ENCODE data around the gene CTNNA3. TPM values are rescaled to one million over a fixed set of nuclear protein-coding genes. Genes with fewer than 3 reads are reported as not detected.

The CTNNA3 gene
- total and polyA plus RNA-seq, 2 donors (not counting 3 experiments of a cell fraction or from before 2014, with no cell fraction given), result not detected

- no peaks in the 10 kb centered on the region for H3K9me3 ChIP-seq (replicated peaks; ENCODE audit: control insufficient read depth, insufficient read depth, low read length)
- H3K27me3 ChIP-seq (ENCODE audit: control insufficient read depth in 2 of 2, insufficient read depth in 2 of 2, low read length in 2 of 2), result no peaks in the 10 kb centered on the region
- H4K20me1 ChIP-seq (replicated peaks; ENCODE audit: control insufficient read depth, extremely low read depth, insufficient read depth, low read length), result no peaks in the 10 kb centered on the region
- CTCF ChIA-PET, result no interaction called here
- POLR2A ChIA-PET, result no interaction called here
- no peaks in the 10 kb centered on the region for H3K9me1 ChIP-seq (replicated peaks; ENCODE audit: control insufficient read depth, extremely low read depth, insufficient read depth, low read length)
- no peaks in the 10 kb centered on the region for H3K36me3 ChIP-seq (ENCODE audit: control insufficient read depth in 2 of 2, extremely low read depth in 1 of 2, insufficient read depth in 2 of 2, low read length in 2 of 2)
- intact Hi-C loops (cut with micrococcal nuclease), result no loop called here
- dilution Hi-C loops (cut with MboI; ENCODE audit: extremely low pct_ligation_motif_present, low sequenced_read_pairs), result no loop called here
- H3K9ac ChIP-seq (replicated peaks; ENCODE audit: extremely low read depth, insufficient read depth, low read length), result no peak overlapping the region
- no peak overlapping the region for H2AFZ ChIP-seq (ENCODE audit: low read depth, low read length)
- BruUV-seq (replicated peaks), result no TSS peak
- H3K79me2 ChIP-seq (ENCODE audit: control insufficient read depth, insufficient read depth, low read length), result no peaks in the 10 kb centered on the region
- no peak for DNase-seq (ENCODE audit: low read depth, low spot score)
- no peak overlapping the region for H3K27ac ChIP-seq (ENCODE audit: insufficient read depth, low read depth, low read length)
- TF ChIP-seq JUN (IDR thresholded peaks at IDR 0.05; ENCODE audit: borderline replicate concordance, insufficient read depth, insufficient read length, low read depth) (no peak), GATA2 (IDR thresholded peaks at IDR 0.05; ENCODE audit: insufficient read depth, insufficient read length, low read depth, low read length) (no peak), EZH2 (IDR thresholded peaks at IDR 0.05; ENCODE audit: borderline replicate concordance, low read depth, low read length, severe bottlenecking) (no peak), FOS (IDR thresholded peaks at IDR 0.05; ENCODE audit: borderline replicate concordance, insufficient read depth, low read length) (no peak), MYC (IDR thresholded peaks at IDR 0.05; ENCODE audit: low read depth, low read length) (no peak), POLR2AphosphoS5 (IDR thresholded peaks at IDR 0.05; ENCODE audit: insufficient read depth, low read depth, low read length) (no peak), POLR2A (IDR thresholded peaks at IDR 0.05; ENCODE audit: low read depth, low read length) (no peak), CTCF (IDR thresholded peaks at IDR 0.05; ENCODE audit: extremely low read depth in 1 of 2, insufficient read depth in 1 of 2, low read depth in 1 of 2, low read length in 2 of 2) (no peak)
- TF ChIP-seq, protein P1, sequence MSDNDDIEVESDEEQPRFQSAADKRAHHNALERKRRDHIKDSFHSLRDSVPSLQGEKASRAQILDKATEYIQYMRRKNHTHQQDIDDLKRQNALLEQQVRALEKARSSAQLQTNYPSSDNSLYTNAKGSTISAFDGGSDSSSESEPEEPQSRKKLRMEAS (IDR thresholded peaks at IDR 0.05; ENCODE audit: insufficient read depth, insufficient read length), result no peak
- no peak overlapping the region for H3K4me3 ChIP-seq (replicated peaks in 1 of 3; ENCODE audit: insufficient read depth in 1 of 3, low read depth in 1 of 3, low read length in 3 of 3)
- no peak for FAIRE-seq
- H3K4me2 ChIP-seq (ENCODE audit: insufficient read depth, low read length), result no peak overlapping the region
- H3K4me1 ChIP-seq (ENCODE audit: control insufficient read depth, extremely low read depth, insufficient read depth, low read length), result no peaks in the 10 kb centered on the region
Measured at GRCh38 chr10:66782144-66782543, 913.9 kb downstream of the CTNNA3 start.
